ENCODE measurements around the gene LAG3.

The LAG3 gene

GRCh38 chr12:6816598-6816997, 44.3 kb downstream of the LAG3 start:
- TF ChIP-seq CTCF (IDR thresholded peaks at IDR 0.05; ENCODE audit: low read depth, low read length) = no peak
- no peak for DNase-seq (ENCODE audit: low read depth, low spot score)
- in situ Hi-C loops (cut with HindIII; ENCODE audit: low sequenced_read_pairs) = no loop called here
- no peak overlapping the region for H3K4me3 ChIP-seq (ENCODE audit: low read depth, low read length)

GRCh38 chr12:6817098-6817497, 44.8 kb downstream of the LAG3 start:
- TF ChIP-seq CTCF (IDR thresholded peaks at IDR 0.05; ENCODE audit: low read depth, low read length) = no peak
- no peak overlapping the region for H3K4me3 ChIP-seq (ENCODE audit: low read depth, low read length)
- no peak for DNase-seq (ENCODE audit: low read depth, low spot score)

GRCh38 chr12:6817662-6818157, 45.4 kb downstream of the LAG3 start:
- no peak for TF ChIP-seq CTCF (IDR thresholded peaks at IDR 0.05; ENCODE audit: low read depth, low read length)
- no peak for DNase-seq (ENCODE audit: low read depth, low spot score)
- in situ Hi-C loops (cut with HindIII; ENCODE audit: low sequenced_read_pairs) = no loop called here
- no peak overlapping the region for H3K4me3 ChIP-seq (ENCODE audit: low read depth, low read length)

More at GRCh38 chr12:6817098-6817497, 44.8 kb downstream of the LAG3 start:
- in situ Hi-C loops (cut with HindIII; ENCODE audit: low sequenced_read_pairs) = no loop called here

- in situ Hi-C loops (cut with HindIII; ENCODE audit: low sequenced_read_pairs) = no loop called here
- TF ChIP-seq CTCF (IDR thresholded peaks at IDR 0.05; ENCODE audit: low read depth, low read length) = no peak
Measured at GRCh38 chr12:6818222-6818621, 45.9 kb downstream of the LAG3 start.

GRCh38 chr12:6818645-6819044, 46.3 kb downstream of the LAG3 start:
- no peak for TF ChIP-seq CTCF (IDR thresholded peaks at IDR 0.05; ENCODE audit: low read depth, low read length)
- in situ Hi-C loops (cut with HindIII; ENCODE audit: low sequenced_read_pairs) = no loop called here
- H3K4me3 ChIP-seq (ENCODE audit: low read depth, low read length) = no peak overlapping the region
- DNase-seq (ENCODE audit: low read depth, low spot score) = no peak

More at GRCh38 chr12:6818222-6818621, 45.9 kb downstream of the LAG3 start:
- DNase-seq (ENCODE audit: low read depth, low spot score) = no peak
- no peak overlapping the region for H3K4me3 ChIP-seq (ENCODE audit: low read depth, low read length)

GRCh38 chr12:6819106-6820030, 47.0 kb downstream of the LAG3 start:
- no peak for DNase-seq (ENCODE audit: low read depth, low spot score)
- in situ Hi-C loops (cut with HindIII; ENCODE audit: low sequenced_read_pairs) = no loop called here
- no peak overlapping the region for H3K4me3 ChIP-seq (ENCODE audit: low read depth, low read length)
- TF ChIP-seq CTCF (IDR thresholded peaks at IDR 0.05; ENCODE audit: low read depth, low read length) = no peak

Data from astrocyte of the spinal cord (primary cell).